IMR-90 (cell line): Measurements from ENCODE around the gene SF3A2.

Experiments used
- MXI1 ChIP-seq: IDR thresholded peaks from 2 replicates; pipeline ENCODE4 v1.6.1; 2012; ENCODE audit warnings: low read depth, mild to moderate bottlenecking, low read length, moderate library complexity, borderline replicate concordance
- RFX5 ChIP-seq: IDR thresholded peaks from 2 replicates; pipeline ENCODE4 v1.8.0; 2012; ENCODE audit warnings: low read depth, mild to moderate bottlenecking, low read length, moderate library complexity
- TF ChIP-seq, protein P1 (sequence below): conservative IDR thresholded peaks from 2 replicates; pipeline ENCODE4 v1.5.1; 2012; ENCODE audit warnings: mild to moderate bottlenecking, low read depth, low read length, improper control_type of control experiment

DNA sequence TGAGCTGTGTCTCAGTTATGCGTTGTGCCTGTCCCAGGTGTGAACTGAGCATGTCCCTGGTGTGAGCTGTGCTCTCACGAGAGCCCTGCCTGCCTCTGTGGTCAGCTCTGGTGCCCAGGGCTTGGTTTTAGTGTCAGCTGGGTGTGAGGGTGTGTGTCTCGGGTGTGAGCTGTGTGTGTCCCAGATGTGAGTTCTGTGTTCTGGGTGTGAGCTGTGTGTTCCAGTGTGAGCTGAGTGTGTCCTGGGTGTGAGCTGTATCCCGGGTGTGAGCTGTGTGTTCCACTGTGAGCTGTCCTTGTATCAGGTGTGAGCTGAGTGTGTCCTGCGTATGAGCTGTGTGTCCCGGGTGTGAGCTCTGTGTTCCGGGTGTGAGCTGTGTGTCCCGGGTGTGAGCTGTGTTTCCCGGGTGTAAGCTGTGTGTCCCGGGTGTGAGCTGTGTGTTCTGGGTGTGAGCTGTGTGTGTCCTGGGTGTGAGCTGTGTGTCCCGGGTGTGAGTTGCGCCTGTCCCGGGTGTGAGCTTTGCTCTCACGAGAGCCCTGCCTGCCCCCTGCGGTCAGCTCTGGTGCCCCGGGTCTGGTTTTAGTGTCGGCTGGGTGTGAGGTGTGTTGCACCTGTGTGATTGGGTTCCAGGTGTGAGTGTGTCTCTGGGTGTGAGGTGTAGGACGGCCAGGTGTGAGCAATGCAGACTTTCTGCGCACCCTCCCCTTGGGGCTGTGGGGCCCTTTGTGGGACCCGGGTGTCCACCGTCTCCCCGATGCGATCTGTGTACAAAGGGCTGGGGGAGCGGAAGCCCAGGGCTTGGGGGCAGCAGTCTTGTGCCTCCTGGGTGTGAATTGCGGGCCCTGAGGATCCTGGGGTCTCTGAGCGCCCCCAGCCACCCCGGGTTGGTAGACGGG is 52.4 kb downstream of the SF3A2 start:
- TF ChIP-seq, protein P1, sequence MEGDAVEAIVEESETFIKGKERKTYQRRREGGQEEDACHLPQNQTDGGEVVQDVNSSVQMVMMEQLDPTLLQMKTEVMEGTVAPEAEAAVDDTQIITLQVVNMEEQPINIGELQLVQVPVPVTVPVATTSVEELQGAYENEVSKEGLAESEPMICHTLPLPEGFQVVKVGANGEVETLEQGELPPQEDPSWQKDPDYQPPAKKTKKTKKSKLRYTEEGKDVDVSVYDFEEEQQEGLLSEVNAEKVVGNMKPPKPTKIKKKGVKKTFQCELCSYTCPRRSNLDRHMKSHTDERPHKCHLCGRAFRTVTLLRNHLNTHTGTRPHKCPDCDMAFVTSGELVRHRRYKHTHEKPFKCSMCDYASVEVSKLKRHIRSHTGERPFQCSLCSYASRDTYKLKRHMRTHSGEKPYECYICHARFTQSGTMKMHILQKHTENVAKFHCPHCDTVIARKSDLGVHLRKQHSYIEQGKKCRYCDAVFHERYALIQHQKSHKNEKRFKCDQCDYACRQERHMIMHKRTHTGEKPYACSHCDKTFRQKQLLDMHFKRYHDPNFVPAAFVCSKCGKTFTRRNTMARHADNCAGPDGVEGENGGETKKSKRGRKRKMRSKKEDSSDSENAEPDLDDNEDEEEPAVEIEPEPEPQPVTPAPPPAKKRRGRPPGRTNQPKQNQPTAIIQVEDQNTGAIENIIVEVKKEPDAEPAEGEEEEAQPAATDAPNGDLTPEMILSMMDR: no peak
- TF ChIP-seq MXI1 (no peak), RFX5 (no peak)
